NCI-H82 treated with DMSO at 0.1 percent for 48 hours (cell line): ENCODE results near the gene MMP17.

Experiments
- DNase-seq: peaks from one replicate; lab custom pipeline; 2025; ENCODE audit not compliant: unreplicated experiment; lab: John Stamatoyannopoulos, UW

The MMP17 gene

DNA sequence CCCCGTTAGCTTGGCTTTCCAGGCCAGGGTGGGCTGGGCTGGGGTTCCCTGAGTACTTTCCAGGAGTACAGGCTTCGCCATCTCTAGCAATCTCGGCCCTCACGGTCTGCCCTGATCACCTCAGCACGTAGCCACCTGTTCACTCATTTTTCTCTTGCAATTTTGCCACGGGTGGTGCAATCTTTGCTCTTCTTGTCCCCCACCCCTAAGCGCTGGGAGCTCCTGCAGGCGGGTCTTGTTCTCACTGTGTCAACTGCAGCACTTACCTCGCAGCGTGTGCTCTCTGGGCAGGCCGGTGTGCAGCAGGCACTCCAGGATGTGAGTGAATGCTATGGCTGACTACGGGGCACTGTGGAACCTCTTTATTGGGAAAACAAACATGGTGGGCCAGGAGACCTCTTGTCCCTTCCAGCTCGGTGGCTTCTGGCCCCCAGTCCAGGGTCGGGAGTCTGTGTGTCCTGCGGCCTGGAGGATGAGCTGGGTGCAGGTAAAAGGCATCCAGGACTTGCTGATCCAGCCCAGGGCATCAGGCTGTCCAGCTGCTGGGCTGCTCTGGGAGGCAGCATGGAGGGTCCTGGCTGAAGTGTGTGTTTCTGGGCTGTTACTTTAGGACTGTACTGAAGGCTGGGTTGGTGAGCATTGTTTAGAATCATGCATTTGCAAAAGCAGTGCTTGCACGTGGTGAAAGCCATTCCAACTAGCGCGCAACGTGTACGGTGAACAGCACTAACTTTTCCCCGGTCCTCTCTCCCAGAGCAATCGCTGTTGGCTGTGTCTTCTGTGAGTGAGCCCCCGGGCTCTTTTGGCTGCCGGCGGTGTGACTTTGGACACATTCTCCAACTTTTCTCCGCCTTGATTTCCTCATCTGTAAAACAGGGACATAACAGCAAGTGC, 64.8 kb downstream of the MMP17 start:
- DNase-seq, result no peak

DNA sequence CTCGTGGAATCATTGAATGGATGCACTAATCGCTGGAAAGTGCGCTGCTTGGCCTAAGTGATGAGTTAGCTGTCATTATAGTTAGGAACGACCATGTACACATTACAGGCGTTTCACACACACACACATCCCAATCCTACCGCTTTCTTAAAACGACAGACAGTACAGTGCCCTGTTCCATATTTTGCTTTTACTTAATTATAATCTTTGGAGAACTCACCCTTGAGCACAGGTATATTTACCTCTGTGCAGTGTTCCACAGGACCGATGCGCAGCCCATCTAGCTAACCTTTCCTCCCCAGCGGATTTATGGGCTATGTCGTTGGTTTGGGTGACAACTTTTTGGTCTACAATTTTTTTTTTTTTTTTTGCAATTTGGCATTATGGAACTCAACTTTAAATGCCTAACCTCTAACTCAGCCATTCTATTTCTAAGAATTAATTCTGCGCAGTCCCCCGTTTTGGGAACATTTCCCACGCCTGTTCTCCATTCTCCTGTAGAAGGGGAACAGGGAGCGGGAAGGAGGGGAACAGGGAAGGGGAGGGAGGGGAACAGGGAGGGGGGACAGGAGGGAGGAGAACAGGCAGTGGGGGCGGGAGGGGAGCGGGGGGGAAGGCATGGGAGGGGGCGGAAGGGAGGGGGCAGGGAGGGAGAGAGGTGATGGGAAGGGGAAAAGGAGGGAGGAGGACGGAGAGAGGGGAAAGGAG, 65.6 kb downstream of the MMP17 start:
- DNase-seq, result no peak

DNA sequence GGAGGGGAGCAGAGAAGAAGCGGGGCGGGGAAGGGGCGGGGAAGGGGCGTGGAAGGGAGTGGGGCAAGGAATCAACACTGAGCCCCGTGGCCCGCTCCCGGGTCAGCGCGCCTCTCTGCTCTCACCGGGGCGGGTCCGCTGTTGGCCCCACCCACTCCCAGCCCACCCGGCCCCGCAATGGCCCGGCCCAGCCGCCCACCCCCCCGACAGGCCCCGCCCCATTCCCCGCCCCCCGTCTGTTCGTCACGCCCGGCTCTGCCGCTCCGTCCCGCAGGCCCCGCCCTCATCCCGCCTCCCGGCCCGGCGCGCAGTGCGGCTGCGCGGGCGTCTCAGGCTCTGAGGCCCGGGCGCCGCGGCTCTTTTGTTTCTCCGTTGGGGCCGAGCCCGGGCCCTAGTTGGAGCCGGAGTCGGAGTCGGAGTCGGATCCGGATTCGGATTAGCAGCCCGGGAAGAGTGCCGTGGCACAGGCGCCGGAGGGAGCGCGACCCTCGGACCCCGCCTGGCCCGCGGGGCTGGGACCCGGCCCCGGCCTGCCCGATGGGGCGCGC, 66.2 kb downstream of the MMP17 start, which contains the start of gene ULK1:
Gene ULK1, plus strand, starts transcription at position 310 of the 548 bp plus-strand sequence. CDS start 380 bp downstream, outside the sequence.
- peak; percentile 84 for DNase-seq

DNA sequence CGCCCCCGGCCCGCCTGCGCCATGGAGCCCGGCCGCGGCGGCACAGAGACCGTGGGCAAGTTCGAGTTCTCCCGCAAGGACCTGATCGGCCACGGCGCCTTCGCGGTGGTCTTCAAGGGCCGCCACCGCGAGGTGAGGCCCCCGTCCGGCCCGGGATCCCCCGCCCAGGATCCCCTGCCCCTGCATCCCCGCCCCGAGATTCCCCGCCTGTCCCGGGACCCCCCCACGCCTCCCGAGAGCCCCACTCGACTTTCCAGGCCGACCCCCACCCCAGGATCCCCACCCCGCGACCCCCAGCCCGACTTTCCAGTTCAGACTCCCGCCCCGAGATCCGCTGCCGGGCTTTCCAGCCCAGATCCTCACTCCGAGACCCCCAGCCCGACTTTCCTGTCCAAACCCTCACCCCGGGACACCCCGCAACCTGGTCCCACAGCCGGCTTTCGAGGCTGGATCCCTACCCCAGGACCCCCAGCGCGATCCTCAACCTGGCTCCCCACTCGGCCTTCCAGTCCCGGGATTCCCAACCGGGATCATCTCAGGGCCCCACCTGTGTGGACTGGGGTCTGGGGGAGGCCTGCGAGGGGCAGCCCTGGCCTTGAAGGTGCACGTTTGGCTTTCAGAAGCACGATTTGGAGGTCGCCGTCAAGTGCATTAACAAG, 66.9 kb downstream of the MMP17 start:
- DNase-seq, result no peak

DNA sequence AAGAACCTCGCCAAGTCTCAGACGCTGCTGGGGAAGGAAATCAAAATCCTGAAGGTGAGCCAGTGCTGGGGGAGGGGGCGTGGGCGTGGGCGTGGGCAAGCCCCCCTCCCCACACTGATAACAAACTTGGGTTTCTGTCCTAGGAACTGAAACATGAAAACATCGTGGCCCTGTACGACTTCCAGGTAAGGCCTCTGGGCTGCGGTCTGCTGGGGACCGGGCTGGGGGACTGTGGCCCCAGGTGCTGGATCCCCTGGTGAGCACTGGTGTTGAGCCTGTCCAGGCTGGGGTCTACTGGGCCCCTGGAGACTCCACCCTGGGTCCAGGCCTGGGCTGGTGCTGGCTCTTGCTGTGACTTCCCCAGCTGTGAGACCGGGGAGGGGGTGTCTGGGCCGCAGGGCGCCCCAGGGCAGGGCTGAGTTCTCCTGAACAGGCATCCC, 67.5 kb downstream of the MMP17 start:
- no peak for DNase-seq

DNA sequence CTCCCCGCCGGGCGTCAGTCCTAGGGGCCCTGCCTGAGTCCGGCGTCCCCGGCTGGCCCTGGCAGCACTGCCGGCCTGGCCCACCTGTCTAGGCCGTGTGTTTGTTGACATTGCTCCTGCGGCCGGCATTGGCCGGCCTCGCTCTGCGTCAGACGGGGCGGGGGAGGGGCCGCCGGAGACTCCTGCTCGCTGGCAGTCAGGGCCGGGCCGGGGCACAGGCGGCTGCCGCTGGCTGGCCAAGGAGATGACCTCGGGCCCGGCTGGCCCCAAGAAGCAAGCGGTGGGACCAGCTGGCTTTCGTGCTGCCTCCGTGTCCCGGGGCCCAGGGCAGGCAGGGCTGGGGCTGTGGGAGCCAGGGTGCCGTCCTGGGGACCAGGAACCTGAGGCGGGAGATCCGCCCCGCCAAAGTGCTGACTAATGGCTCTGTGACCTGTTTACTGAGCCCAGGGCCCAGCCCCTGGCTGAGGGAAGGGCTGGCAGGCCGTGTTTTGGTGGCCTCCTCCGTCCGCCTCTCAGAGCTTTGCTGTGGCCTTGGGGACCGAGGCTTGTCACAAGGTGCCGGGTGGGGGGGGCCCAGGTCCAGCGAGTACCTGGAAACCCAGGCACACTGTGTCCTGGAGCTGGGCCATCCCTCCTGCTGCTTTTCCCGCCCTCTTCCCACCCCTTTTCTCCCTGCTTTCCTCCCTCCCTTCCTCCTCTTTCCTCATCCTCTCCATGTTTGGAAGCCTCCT, 68.1 kb downstream of the MMP17 start:
- peak; percentile 19 for DNase-seq

DNA sequence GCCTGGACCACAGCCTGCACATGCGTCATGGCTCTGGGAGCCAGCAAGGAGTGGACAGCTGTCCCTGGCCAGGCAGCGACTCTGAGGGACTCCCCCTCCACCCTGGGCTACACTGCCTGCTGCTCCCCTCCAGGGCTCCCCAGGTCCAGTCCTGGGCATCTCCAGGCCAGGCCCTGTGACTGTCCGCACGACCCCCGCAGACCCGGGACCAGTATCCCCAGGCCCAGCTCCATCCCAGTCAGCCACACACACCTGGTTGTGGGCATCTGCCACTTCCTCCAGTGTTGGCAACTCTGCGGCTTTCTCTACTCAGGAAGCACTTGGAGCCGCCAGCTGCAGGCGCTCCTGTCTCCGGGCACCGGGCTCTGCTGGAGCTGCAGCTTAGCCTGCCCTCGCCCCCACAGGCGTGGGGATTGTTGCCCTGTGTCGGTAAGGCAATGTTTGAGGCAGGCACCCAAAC, 68.6 kb downstream of the MMP17 start:
- DNase-seq, result no peak

DNA sequence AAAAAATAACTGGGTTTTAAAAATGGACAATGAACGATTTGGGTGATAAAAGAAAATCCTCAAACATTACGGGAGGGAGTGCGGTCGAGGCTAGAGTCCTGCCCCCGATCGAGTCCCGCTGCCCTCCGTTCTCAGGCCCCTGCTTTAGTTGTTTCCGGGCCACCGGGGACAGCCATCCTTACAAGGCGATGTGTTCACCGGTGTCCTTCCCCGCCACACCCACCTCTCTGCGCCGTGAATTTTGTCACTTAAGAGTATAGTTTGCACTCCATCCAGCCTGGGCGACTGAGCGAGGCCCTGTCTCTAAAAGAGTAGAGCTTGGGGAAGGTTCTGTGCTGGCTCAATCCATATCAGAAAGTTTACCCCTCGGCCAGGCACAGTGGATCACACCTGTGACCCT, 69.1 kb downstream of the MMP17 start:
- no peak for DNase-seq

DNA sequence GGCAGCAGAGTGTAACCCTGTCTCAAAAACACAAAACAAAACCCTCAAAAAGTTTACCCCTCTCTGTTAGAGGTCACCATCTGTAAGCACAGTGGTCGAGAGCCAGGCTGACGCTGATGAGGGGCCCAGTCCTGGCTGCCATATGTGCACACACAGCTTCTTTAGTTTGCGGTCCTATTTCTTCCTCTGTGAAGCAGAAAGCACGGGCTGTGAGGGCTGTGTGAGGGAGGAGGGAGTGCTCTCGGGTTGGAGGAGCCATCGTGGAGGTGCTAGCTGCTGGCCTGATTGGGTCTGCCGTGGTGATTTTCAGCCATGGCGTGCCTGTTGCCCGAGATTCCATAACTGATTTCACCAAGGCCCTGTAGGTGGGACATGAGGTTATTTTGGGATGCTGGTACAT, 69.7 kb downstream of the MMP17 start:
- DNase-seq, result no peak

DNA sequence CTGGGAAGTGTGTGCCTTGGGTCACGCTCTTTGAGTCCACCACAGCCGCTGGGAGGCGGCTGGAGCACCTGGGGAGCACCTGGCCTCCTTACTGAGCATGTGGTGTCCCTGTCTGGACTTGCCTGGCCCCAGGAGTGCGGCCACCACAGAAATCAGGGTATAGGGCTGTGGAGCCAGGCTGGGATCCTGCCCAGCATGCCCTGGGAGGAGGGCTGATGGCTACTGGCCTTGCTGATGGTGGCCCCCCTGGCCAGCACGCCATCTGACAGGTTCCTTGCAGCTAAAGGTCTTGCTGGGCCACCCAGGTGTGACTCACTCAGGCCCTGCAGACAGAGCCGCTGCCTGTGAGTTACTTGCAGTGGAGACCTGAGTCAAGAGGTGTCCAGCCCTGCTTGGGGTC, 72.2 kb downstream of the MMP17 start:
- no peak for DNase-seq
